ENCODE data around the gene FBXO41.

The FBXO41 gene

DNA sequence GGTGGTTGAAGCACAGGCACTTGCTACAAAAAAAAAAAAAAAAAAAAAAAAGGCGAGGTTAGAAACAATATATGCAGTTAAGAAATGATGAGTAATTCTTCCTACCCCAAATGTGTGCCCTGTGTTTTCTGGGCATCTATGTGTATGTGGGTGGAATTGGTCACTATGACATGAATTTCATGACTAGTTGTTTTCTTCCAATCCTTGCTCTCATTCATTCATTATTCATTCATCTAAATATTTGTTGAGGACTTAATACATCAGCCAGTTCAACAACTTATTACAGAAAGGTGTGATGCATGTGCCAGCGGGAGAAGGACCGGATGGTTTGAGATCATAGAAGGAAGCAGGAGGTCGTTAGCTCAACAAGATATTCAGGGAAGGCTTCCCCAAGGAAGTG lies 17.4 kb upstream of the FBXO41 start:
- H3K4me3 ChIP-seq (ENCODE audit: low read length) = no peak overlapping the region
- no peak for DNase-seq (ENCODE audit: low read depth)
- TF ChIP-seq, protein P1, sequence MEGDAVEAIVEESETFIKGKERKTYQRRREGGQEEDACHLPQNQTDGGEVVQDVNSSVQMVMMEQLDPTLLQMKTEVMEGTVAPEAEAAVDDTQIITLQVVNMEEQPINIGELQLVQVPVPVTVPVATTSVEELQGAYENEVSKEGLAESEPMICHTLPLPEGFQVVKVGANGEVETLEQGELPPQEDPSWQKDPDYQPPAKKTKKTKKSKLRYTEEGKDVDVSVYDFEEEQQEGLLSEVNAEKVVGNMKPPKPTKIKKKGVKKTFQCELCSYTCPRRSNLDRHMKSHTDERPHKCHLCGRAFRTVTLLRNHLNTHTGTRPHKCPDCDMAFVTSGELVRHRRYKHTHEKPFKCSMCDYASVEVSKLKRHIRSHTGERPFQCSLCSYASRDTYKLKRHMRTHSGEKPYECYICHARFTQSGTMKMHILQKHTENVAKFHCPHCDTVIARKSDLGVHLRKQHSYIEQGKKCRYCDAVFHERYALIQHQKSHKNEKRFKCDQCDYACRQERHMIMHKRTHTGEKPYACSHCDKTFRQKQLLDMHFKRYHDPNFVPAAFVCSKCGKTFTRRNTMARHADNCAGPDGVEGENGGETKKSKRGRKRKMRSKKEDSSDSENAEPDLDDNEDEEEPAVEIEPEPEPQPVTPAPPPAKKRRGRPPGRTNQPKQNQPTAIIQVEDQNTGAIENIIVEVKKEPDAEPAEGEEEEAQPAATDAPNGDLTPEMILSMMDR (conservative IDR thresholded peaks at IDR 0.05; ENCODE audit: low read depth, low read length) = no peak

DNA sequence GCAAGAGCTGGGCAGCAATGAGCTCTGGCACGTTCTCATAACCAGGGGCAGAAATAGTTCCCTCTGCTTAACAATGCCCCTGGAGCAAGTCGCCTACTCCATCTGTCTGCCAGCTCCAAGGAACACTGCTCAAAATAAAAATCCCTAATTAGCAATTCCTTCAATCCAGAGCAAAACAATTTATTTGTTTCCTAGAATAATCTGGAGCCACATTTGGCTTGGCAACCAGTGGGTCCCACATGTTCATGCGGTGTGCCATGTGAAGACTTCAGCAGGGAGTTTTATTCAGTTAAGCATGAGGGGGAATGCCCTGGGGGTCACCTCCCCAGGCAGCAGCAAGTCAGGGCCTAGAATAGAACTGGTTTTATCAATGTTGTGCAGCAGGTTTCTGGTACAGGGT lies 16.6 kb upstream of the FBXO41 start:
- TF ChIP-seq, protein P1 (conservative IDR thresholded peaks at IDR 0.05; ENCODE audit: low read depth, low read length) = no peak
- DNase-seq (ENCODE audit: low read depth) = no peak
- no peak overlapping the region for H3K4me3 ChIP-seq (ENCODE audit: low read length)

DNA sequence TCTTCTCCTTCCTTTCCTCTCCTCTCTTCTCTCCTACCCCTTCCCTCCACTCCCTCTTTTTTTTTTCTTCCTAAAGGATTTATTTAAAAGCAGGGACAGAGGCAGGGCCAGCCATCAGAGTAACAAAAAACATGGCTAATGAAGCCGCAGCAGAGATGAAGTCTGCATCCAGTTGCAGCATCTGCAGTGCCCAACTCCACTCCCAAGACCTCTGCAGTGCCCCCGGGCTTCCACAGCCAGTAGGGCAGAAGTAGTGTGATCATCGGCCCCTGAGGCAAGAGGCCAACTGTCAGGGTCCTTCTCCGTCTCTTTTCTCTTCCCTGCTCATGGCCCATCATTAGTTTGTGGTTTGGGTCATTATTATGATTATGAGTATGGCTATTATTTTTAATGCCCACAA lies 13.3 kb upstream of the FBXO41 start:
- no peak overlapping the region for H3K4me3 ChIP-seq (ENCODE audit: low read length)
- TF ChIP-seq, protein P1 (conservative IDR thresholded peaks at IDR 0.05; ENCODE audit: low read depth, low read length) = no peak
- DNase-seq (ENCODE audit: low read depth) = no peak

DNA sequence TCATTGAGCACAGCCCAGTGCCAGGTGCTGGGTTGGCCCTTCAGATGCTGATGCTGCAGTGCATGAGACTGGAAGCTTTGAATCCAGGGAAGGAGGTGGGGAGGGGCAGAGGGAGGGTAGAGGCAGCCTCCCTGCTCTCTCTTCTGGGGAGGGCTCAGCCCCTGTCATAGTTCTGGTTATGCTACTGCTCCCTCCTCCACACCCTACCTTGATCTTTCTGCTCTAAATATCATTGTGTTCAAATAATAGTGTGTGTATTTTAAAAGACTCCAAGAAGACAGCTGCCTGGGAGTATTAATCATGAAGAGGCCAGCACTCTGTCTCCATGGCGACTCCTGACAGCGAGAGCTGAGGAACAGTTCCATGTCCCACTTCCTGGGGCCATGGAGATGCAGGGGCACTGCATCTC lies 12.9 kb upstream of the FBXO41 start:
- TF ChIP-seq, protein P1 (conservative IDR thresholded peaks at IDR 0.05; ENCODE audit: low read depth, low read length) = no peak
- no peak for DNase-seq (ENCODE audit: low read depth)
- H3K4me3 ChIP-seq (ENCODE audit: low read length) = no peak overlapping the region

DNA sequence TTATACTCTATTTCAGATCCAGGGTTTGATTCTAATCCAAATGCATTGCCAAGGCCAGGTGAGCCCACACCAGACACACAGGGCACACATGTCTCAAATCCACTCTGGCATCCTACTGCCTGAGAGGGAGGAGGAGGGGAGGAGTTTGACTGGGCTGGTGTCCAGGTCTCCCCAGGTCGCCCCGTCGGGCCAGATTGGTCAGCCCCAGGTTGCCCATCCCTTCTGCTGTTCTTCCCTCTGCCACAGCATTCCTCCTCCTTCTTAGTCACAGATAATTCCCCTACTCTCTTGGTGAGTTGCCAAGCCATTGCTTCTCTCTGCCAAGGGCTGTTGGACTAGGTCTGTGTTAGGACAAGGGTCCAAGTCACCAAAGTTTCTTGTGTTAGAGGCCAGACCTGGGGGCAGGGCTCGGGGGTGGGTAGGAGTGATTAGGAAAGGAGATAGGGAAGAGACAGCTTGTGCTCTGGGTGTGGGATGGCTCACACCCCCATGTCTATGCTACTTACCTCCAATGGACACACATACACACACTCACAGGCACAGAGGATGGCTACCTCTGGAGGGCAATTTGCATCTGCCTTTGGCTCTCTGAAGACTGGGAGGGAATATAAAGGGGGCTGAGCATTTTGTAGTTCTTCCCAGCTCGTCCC lies 11.6 kb upstream of the FBXO41 start:
- no peak overlapping the region for H3K4me3 ChIP-seq (ENCODE audit: low read length)
- DNase-seq (ENCODE audit: low read depth) = no peak
- TF ChIP-seq, protein P1 (conservative IDR thresholded peaks at IDR 0.05; ENCODE audit: low read depth, low read length) = no peak

DNA sequence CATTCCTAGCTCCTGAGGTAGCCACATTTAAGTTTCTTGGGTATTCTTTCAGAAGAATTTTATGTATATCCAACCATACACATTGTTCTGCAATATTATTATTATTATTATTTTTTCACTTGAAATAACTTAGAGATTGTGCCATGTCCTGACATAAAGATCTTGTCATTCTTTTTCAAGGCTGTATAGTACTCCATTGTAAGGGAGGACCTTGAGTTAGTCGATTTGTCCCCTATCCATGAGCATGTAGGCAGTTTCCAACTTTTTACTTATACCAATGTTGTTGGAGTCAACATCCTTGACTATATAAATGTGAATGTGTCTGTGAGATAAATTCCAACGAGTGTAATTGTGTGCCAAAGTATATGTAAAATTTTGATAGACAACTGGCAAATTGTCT lies 10.0 kb upstream of the FBXO41 start:
- DNase-seq (ENCODE audit: low read depth) = no peak
- TF ChIP-seq, protein P1 (conservative IDR thresholded peaks at IDR 0.05; ENCODE audit: low read depth, low read length) = no peak
- no peak overlapping the region for H3K4me3 ChIP-seq (ENCODE audit: low read length)

DNA sequence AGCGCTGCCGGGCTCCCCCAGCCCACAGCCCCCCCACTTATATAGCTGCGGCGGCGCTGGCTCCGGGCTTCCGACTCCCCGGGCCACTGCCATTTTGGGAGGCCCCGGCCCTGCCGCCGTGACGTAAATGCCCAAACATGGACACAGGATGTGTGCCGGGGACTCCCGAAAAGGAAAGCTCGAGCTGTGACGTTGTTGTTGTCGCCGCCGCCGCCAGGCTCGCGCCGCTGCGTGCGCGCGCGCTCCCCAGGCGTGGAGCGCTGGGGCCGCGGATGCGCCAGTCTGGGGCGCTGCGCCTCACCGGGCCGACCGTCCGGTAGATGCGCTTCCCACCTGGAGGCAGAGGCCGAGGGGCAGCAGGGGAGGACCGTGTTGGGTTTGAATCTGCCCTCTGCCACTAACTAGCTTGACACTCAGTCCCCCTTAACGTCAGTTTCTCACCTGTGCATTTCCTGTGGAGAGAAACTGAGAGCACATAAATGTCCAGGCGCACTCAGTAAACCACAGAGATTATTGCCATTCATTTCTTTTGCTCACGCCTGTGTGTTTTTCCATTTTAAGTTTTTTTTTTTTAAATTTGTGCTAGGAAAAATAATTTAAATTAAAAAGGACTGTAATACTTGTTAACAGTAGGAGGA lies 9.4 kb upstream of the FBXO41 start, which contains the start of gene EGR4:
Gene EGR4, minus strand, starts transcription at position 15 of the 638 bp plus-strand sequence. CDS start 231 bp downstream, outside the sequence.
- TF ChIP-seq, protein P1 (conservative IDR thresholded peaks at IDR 0.05; ENCODE audit: low read depth, low read length) = no peak
- DNase-seq (ENCODE audit: low read depth) = no peak
- peak within 1 kb of the TSS; percentile 39 for H3K4me3 ChIP-seq (ENCODE audit: low read length)
